Skeletal muscle tissue (tissue), 4 donors: Measurements from ENCODE around the gene KIAA0753. TPM values are rescaled to one million over a fixed set of nuclear protein-coding genes. Genes with fewer than 3 reads are reported as not detected.

Source experiments
- H3K27ac ChIP-seq: one replicate; pipeline ENCODE4 v1.7.0; 2013; ENCODE audit warnings: mild to moderate bottlenecking, low read depth, low read length, inconsistent platforms
- H3K27me3 ChIP-seq, 3 donors: one replicate each; pipeline ENCODE4 v1.7.0; 2013; ENCODE audit warnings: low read length in 3 of 3; ENCODE audit not compliant: control insufficient read depth in 3 of 3, insufficient read depth in 3 of 3
- H3K36me3 ChIP-seq, 3 donors: one replicate each; pipeline ENCODE4 v1.7.0; 2013; ENCODE audit warnings: low read length in 3 of 3; ENCODE audit not compliant: control insufficient read depth in 3 of 3, insufficient read depth in 3 of 3
- H3K4me1 ChIP-seq, 3 donors: one replicate each; pipeline ENCODE4 v1.7.0; 2013; ENCODE audit warnings: low read length in 3 of 3, mild to moderate bottlenecking in 3 of 3; ENCODE audit not compliant: control insufficient read depth in 3 of 3, insufficient read depth in 3 of 3
- H3K4me3 ChIP-seq, 3 donors: one replicate each; pipeline ENCODE4 v1.7.0; 2013; ENCODE audit warnings: low read length in 3 of 3
- H3K9ac ChIP-seq, 3 donors: one replicate each; pipeline ENCODE4 v1.7.0; 2013; ENCODE audit warnings: low read length in 3 of 3, mild to moderate bottlenecking in 3 of 3, moderate library complexity in 2 of 3, low read depth in 1 of 3
- H3K9me3 ChIP-seq, 3 donors: one replicate each; pipeline ENCODE4 v1.7.0; 2013; ENCODE audit warnings: low read length in 3 of 3; ENCODE audit not compliant: control insufficient read depth in 3 of 3
- total RNA-seq: library from RNA; depleted of rRNA; stranded (reverse); fragments of >200 nt; gene quantifications from one replicate; pipeline ENCODE4 v1.2.3, GENCODE V29; 2014
- donor health status: Osteomylitis.

The KIAA0753 gene
- total RNA-seq, 1 donor from 2014 or later: 11.5 TPM

DNA sequence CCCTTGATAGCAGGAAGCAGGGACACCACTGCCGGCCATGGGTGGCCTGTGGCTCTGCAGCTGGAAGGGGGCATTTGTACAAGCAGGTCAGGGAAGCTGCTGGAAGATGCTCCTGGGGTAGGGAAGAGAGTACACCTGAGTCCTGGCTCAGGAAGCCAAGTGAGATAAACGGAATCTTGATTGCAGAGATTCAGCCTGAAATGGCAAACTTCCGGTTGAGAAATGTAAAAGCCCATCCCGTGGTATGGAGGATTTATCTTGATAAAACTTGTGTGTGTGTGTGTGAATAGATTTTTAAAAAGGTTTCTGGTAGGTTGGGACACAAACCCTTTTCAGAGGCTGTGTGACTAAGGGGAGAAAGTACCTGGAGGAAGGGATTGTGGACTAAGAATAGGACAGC lies 40.7 kb upstream of the KIAA0753 start:
- Histone ChIP-seq H3K27ac (no peak overlapping the region), H3K4me3 (no peak overlapping the region), H3K9me3 (no peaks in the 10 kb centered on the region), H3K4me1 (peaks cover 0 to 10% (median 3%) of the 10 kb centered on the region in 3 donors), H3K9ac (no peak overlapping the region), H3K36me3 (no peaks in the 10 kb centered on the region), H3K27me3 (peaks cover 22 to 42% (median 37%) of the 10 kb centered on the region in 3 donors)

DNA sequence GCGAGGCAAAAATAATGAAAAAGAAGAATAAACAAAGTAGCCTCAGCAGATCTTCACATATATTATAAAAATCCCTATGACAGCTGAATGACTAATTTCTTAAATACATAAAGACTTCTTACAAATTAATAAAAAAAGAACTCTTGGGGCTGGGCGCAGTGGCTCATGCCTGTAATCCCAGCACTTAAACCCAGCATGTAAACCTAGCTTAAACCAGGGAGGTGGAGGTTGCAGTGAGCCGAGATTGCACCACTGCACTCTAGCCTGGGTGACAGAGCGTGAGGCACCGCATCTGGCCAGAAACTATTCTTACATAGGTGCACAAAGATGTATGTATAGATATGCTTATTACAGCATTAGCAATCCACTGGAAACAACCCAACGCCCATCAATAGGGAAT lies 38.7 kb upstream of the KIAA0753 start:
- peaks cover 0 to 10% (median 3%) of the 10 kb centered on the region in 3 donors for H3K4me1 ChIP-seq
- H3K9ac ChIP-seq: no peak overlapping the region
- H3K4me3 ChIP-seq: no peak overlapping the region
- no peaks in the 10 kb centered on the region for H3K36me3 ChIP-seq
- H3K27me3 ChIP-seq: peaks cover 15 to 33% (median 26%) of the 10 kb centered on the region in 3 donors
- no peaks in the 10 kb centered on the region for H3K9me3 ChIP-seq
- no peak overlapping the region for H3K27ac ChIP-seq

DNA sequence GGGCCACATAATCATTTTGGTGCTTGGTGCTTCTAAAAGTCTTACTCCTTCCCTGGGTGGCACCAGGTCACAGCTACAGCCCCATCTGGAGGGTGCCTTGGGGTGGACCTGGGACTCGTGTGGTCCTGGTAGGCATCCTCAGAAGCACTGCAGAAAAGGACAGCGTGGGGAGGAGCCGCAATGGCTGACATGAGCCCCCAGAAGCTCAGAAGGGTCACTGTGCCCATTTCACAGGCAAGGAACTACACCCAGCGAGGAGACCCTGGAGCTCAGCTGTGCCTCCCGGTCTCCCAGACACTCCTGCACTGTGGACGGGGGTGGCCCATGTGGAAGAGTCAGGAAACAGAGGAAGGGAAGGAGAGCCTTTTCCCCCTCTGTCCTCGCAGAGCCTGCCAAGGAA lies 37.4 kb upstream of the KIAA0753 start:
- Histone ChIP-seq H3K27ac (no peak overlapping the region), H3K9me3 (no peaks in the 10 kb centered on the region), H3K4me1 (peaks cover 0 to 10% (median 3%) of the 10 kb centered on the region in 3 donors), H3K4me3 (no peak overlapping the region), H3K36me3 (no peaks in the 10 kb centered on the region), H3K9ac (no peak overlapping the region), H3K27me3 (peaks cover 11 to 27% (median 27%) of the 10 kb centered on the region in 3 donors)

- Histone ChIP-seq H3K4me3 (no peak overlapping the region), H3K27me3 (peaks cover 11 to 27% (median 24%) of the 10 kb centered on the region in 3 donors)
These were observed 36.8 kb upstream of the KIAA0753 start for GRCh38 chr17:6677158-6677831.

GRCh38 chr17:6676802-6677157 lies 36.3 kb upstream of the KIAA0753 start:
- no peaks in the 10 kb centered on the region for H3K9me3 ChIP-seq
- H3K27me3 ChIP-seq: peaks cover 11 to 24% (median 24%) of the 10 kb centered on the region in 3 donors
- H3K27ac ChIP-seq: no peak overlapping the region
- H3K4me3 ChIP-seq: no peak overlapping the region
- H3K36me3 ChIP-seq: no peaks in the 10 kb centered on the region
- no peak overlapping the region for H3K9ac ChIP-seq
- H3K4me1 ChIP-seq: peaks cover 0 to 10% (median 3%) of the 10 kb centered on the region in 3 donors

More at GRCh38 chr17:6677158-6677831, 36.8 kb upstream of the KIAA0753 start:
- Histone ChIP-seq H3K27ac (no peak overlapping the region), H3K9ac (no peak overlapping the region), H3K36me3 (no peaks in the 10 kb centered on the region), H3K4me1 (peaks cover 0 to 10% (median 3%) of the 10 kb centered on the region in 3 donors), H3K9me3 (no peaks in the 10 kb centered on the region)

DNA sequence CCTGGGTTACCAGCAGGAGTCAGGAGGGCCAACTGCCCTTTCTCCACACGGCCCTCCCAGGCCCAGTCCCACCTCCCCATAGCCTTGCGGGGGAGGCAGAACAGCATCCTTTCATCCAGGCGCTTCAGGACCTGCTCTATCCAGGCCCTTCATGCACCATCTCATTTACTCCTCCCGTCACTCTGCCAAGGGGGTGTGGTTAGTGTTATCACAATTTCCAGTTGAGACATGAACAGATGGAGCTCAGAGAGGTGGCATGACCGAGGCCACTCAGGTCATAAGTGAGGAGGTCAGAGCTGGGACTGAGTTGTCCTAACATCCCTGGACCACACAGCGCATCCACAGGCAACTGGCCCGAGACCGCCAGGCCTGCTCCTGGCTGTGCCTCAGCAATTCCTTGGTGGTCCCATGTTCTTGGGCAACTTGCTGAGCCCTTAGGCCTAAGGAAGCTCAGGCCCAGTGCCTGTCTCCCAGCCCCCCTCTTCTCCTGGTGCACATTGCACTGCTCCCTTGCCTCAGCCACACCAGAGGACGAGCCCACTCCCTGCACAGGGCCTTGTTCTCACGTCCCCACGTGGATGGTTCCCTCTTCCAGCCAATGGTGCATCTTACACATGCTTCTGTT lies 34.8 kb upstream of the KIAA0753 start:
- no peaks in the 10 kb centered on the region for H3K9me3 ChIP-seq
- H3K4me1 ChIP-seq: peaks cover 0 to 10% (median 3%) of the 10 kb centered on the region in 3 donors
- no peak overlapping the region for H3K4me3 ChIP-seq
- no peak overlapping the region for H3K27ac ChIP-seq
- H3K36me3 ChIP-seq: no peaks in the 10 kb centered on the region
- no peak overlapping the region for H3K9ac ChIP-seq
- H3K27me3 ChIP-seq: peaks cover 13 to 32% (median 30%) of the 10 kb centered on the region in 3 donors

DNA sequence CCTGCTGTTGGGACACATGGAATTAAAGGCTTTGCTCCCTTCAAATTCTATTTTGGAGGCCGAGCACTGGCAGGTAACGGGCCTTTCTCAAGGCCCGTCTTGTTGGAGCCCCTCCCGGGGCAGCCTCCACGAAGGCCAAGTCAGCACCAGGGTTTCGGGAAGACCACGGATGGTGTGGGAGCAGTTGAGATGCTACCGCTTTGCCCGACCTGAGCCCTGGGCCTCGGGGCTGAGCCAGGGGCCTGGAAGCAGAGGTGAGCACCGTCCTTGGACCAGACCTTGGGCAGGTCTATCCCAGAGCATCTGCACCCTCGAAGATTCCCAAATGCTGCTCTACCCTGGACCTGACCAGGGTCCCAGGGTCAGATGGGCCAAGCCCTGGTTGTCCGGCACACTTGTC lies 34.1 kb upstream of the KIAA0753 start:
- Histone ChIP-seq H3K36me3 (no peaks in the 10 kb centered on the region), H3K27me3 (peaks cover 13 to 37% (median 30%) of the 10 kb centered on the region in 3 donors), H3K4me1 (peaks cover 0 to 10% (median 3%) of the 10 kb centered on the region in 3 donors)

DNA sequence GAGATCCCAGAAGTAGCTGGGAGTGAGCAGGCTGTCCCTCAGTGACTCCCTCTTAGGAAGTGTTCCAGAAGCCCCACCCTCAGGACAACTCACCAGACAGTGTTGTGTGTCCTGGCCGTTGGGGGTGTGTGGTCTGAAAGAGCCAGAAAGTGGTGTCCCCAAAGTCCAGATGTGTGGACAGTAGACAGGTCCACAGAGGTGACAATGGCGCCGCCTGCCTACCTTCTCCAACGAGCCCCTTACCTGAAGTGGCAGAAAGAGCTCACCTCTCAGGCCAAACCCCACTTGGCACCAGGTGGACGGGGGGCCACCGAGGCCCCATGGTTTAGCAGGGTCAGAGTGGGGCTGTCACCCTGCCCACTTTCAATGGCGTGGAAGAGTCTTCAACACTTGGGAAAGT lies 30.9 kb upstream of the KIAA0753 start:
- Histone ChIP-seq H3K9me3 (no peaks in the 10 kb centered on the region), H3K36me3 (no peaks in the 10 kb centered on the region), H3K27me3 (peaks cover 6 to 37% (median 24%) of the 10 kb centered on the region in 3 donors)

More for the DNA sequence above, 34.1 kb upstream of the KIAA0753 start:
- no peak overlapping the region for H3K4me3 ChIP-seq
- no peak overlapping the region for H3K27ac ChIP-seq
- no peaks in the 10 kb centered on the region for H3K9me3 ChIP-seq
- no peak overlapping the region for H3K9ac ChIP-seq

DNA sequence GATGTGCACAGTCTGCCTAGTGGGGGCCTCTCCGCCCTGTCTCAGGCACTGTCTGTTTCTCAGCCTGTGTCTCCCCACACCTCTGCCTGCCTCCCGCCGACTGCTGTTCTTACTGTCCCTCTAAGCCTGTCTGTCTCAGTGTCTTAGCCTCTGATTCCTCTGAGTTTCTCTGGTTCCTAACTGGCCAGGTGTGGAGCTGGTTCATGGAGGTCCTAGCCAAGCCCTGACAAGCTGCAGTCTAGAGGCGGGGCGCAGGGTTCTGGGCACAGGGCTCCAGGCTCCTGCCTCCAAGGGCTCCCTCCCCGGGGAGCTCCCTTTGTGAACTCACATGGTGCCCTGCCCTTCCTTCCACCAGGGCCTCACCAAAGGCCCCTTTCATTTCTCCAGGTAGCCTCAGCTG lies 30.5 kb upstream of the KIAA0753 start:
- Histone ChIP-seq H3K9ac (no peak overlapping the region), H3K4me1 (no peaks in the 10 kb centered on the region), H3K9me3 (no peaks in the 10 kb centered on the region), H3K36me3 (no peaks in the 10 kb centered on the region), H3K27me3 (peaks cover 6 to 35% (median 24%) of the 10 kb centered on the region in 3 donors), H3K27ac (no peak overlapping the region), H3K4me3 (no peak overlapping the region)

More for the DNA sequence above, 30.9 kb upstream of the KIAA0753 start:
- Histone ChIP-seq H3K27ac (no peak overlapping the region), H3K9ac (no peak overlapping the region), H3K4me1 (no peaks in the 10 kb centered on the region), H3K4me3 (no peak overlapping the region)

DNA sequence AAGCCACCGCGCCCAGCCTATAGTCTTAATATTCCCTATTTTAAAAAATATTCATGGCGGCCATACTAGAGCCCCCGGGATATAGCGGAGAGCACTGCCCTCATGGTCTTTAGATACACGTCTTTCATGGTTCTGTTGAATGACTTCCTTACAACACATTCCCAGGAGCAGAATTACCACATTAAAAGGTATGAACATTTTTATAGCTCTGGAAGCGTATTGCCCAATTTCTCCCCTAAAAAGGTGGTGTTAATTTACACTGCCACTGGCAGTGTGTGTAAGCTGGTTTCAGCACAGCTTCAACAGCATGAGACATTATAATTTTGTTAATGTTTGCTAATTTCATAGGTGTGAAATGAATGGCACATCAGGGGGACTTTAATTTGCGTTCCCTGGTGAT lies 30.1 kb upstream of the KIAA0753 start:
- Histone ChIP-seq H3K36me3 (no peaks in the 10 kb centered on the region), H3K27me3 (peaks cover 6 to 35% (median 22%) of the 10 kb centered on the region in 3 donors), H3K9ac (no peak overlapping the region), H3K4me3 (no peak overlapping the region), H3K4me1 (no peaks in the 10 kb centered on the region), H3K9me3 (no peaks in the 10 kb centered on the region), H3K27ac (no peak overlapping the region)
